HEK293 (cell line): ENCODE data around the gene SSTR5.

Experiments used
- CTCF ChIA-PET: fragments of 350-600 bp; formaldehyde crosslinking; extraction: SDS; loops from one replicate; lab custom pipeline; 2021; ENCODE audit warnings: antibody characterized with exemption; lab: Yijun Ruan, JAX
- POLR2A ChIA-PET: fragments of 300-600 bp; formaldehyde crosslinking; extraction: SDS; loops from one replicate; lab custom pipeline; 2020; ENCODE audit warnings: antibody characterized with exemption, inconsistent platforms; lab: Yijun Ruan, JAX
- H3K27ac ChIP-seq: fragments of 200-500 bp; sonication (Bioruptor generic); 2 replicates; pipeline ENCODE4 v1.5.1; 2014; ENCODE audit warnings: low read depth, low read length, control low read depth, inconsistent platforms; ENCODE audit errors: extremely low read depth
- H3K36me3 ChIP-seq, 2 experiments: fragments of 200-500 bp in 1 of 2; sonication (Bioruptor generic) in 1 of 2; 1 replicate in 1 of 2; 2 replicates in 1 of 2; pipeline ENCODE4 v1.5.1; 2014 to 2017; ENCODE audit warnings: inconsistent platforms in 2 of 2, low read length in 2 of 2; ENCODE audit not compliant: control insufficient read depth in 2 of 2, insufficient read depth in 1 of 2
- H3K4me1 ChIP-seq: fragments of 200-500 bp; sonication (Bioruptor generic); 2 replicates; pipeline ENCODE4 v1.5.1; 2014; ENCODE audit warnings: mild to moderate bottlenecking, low read length, inconsistent platforms; ENCODE audit not compliant: control insufficient read depth, insufficient read depth
- H3K4me3 ChIP-seq: 2 replicates; pipeline ENCODE4 v1.5.1; 2011; ENCODE audit warnings: low read depth, mild to moderate bottlenecking, control low read depth, low read length, moderate library complexity
- H3K9me3 ChIP-seq: fragments of 200-500 bp; sonication (Bioruptor generic); 2 replicates; pipeline ENCODE4 v1.5.1; 2014; ENCODE audit warnings: low read depth, low read length, inconsistent platforms; ENCODE audit not compliant: control insufficient read depth, insufficient read depth
- BCL11B ChIP-seq: fragments of 450-650 bp; formaldehyde crosslinking; IDR thresholded peaks from 2 replicates; pipeline ENCODE4 v1.5.1; 2016; ENCODE audit warnings: low read depth, missing biosample characterization, missing genetic modification characterization
- IKZF3 ChIP-seq: fragments of 450-650 bp; IDR thresholded peaks from 2 replicates; pipeline ENCODE4 v1.5.0; 2018; ENCODE audit warnings: missing biosample characterization, mild to moderate bottlenecking, missing genetic modification characterization, moderate library complexity
- ZFP41 ChIP-seq: fragments of 450-650 bp; formaldehyde crosslinking; IDR thresholded peaks from 2 replicates; pipeline ENCODE4 v1.5.1; 2016; ENCODE audit warnings: missing biosample characterization, missing genetic modification characterization, borderline replicate concordance
- ZNF274 ChIP-seq, 2 experiments: fragments of 200-500 bp in 1 of 2; fragments of 450-650 bp in 1 of 2; sonication (Bioruptor generic) in 1 of 2; formaldehyde crosslinking in 1 of 2; IDR thresholded peaks; 2 replicates each; pipeline versions ENCODE4 v1.5.1 to v1.6.1; 2014 to 2016; ENCODE audit warnings: borderline replicate concordance in 1 of 2, inconsistent platforms in 1 of 2, low read length in 1 of 2, missing biosample characterization in 1 of 2, missing genetic modification characterization in 1 of 2
- ZSCAN23 ChIP-seq: fragments of 450-650 bp; formaldehyde crosslinking; IDR thresholded peaks from 2 replicates; pipeline ENCODE4 v1.5.1; 2016; ENCODE audit warnings: missing biosample characterization, missing genetic modification characterization

Gene SSTR5

DNA sequence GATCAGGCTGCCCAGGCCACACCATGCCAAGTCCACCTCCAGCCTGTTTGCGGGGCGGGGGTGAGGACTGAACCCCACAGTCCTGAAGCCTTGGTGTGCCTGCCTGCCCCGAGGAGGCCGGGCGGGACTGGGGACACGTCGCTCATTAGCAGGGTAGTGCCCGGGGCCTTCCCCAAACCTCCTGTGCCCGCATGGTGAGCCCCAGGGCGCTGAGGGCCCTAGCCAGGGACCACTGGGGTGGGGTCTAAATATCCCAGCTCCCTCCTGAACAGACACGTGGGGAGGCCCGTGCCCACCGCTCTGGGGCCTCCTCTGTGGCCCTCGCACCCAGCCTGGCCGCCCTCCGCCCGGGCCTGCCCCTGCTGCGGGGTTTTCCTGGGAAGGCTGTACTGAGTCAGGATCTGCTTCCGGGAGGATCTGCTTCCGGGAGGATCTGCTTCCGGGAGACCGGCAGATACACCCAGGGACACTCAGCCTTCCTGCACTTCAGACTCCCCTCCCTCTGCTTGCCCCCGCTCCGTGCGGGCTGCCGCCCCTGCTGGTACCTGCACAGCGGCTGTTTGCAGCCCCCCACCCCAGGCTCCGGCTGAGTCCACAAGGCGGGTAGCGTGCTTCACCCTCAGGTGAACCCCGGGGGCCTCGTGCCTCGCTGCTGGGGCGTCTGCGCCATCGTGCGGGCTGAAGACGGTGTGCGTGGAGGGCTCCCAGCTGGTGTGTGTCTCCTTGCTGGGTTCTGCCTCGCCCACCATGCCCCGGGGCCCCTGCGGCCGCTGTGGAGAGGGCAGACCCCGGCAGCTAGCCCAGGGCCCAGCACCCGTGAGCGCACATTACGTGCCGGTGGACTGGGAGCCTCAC is 56.8 kb downstream of the SSTR5 start:
- POLR2A ChIA-PET, result no interaction called here
- no peaks in the 10 kb centered on the region for H3K36me3 ChIP-seq
- H3K4me1 ChIP-seq, result no peaks in the 10 kb centered on the region
- TF ChIP-seq IKZF3, result 0 out of 2 replicates have a peak, but pooled peaks have one; percentile 35
- no peak for TF ChIP-seq ZFP41
- H3K9me3 ChIP-seq, result no peaks in the 10 kb centered on the region
- CTCF ChIA-PET, result interaction anchor here (0.8 kb wide), 1 partner anchor 23 kb away, joined by 3 read pairs; no protein-coding TSS in a partner anchor
- H3K4me3 ChIP-seq, result no peak overlapping the region
- H3K27ac ChIP-seq, result no peak overlapping the region

DNA sequence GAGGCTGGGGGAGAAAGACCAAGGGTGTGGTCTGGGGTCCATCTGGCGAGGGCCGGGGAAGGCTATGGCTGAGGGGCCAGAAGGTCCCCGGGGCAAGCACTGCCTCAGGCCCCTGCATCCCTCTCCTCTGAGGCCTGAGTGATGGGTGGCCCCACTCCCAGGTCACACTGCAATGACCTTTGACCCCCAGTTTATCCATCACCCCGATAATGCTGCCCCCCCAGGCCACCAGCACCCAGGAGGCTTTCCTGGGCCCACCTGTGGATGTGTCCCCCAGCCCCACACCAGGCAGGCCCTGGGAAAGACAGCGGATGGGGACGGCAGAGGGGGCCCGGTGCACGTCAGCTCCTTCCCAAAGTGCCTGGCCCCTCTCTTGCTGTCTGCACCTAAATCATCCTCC is 57.8 kb downstream of the SSTR5 start:
- CTCF ChIA-PET, result interaction anchor here (0.5 to 0.8 kb wide), 3 partner anchors 24 to 325 kb away, joined by 3 to 4 read pairs (median 3); no protein-coding TSS in a partner anchor

More for the DNA sequence above, 57.8 kb downstream of the SSTR5 start:
- H3K9me3 ChIP-seq, result no peaks in the 10 kb centered on the region
- H3K36me3 ChIP-seq, result no peaks in the 10 kb centered on the region
- POLR2A ChIA-PET, result no interaction called here
- no peak for TF ChIP-seq ZSCAN23
- no peak for TF ChIP-seq ZNF274 (IDR thresholded peaks at IDR 0.05; ENCODE audit: low read length)
- TF ChIP-seq ZNF274 (tag by site-specific recombination; IDR thresholded peaks at IDR 0.05; ENCODE audit: borderline replicate concordance), result no peak
- peak; percentile 83 for TF ChIP-seq BCL11B (tag by site-specific recombination)
- H3K27ac ChIP-seq, result no peak overlapping the region
- no peak overlapping the region for H3K4me3 ChIP-seq
- no peaks in the 10 kb centered on the region for H3K4me1 ChIP-seq
